OCI-LY3 (cell line): ENCODE results near the gene GALNT1.

Source experiments
- CTCF ChIP-seq: fragments of 200-600, 300-600 bp; sonication (generic); IDR thresholded peaks from 2 replicates; pipeline ENCODE4 v1.5.1; 2014; ENCODE audit warnings: antibody characterized with exemption, low read length, low read depth
- EZH2phosphoT487 ChIP-seq: fragments of 200-600 bp; shearing (Covaris generic); IDR thresholded peaks from 2 replicates; pipeline ENCODE4 v1.6.1; 2018; ENCODE audit warnings: antibody characterized with exemption, mixed run types, low read depth

- TF ChIP-seq CTCF (no peak), EZH2phosphoT487 (no peak)
Observed at GRCh38 chr18:35610089-35610488, 28.5 kb downstream of the GALNT1 start.
